Lower leg skin (tissue), 3 donors: Measurements from ENCODE around the gene UPK1B.

ENCODE experiments used
- CTCF ChIP-seq, 3 donors: fragments of 450-650 bp; IDR thresholded peaks; one replicate each; pipeline ENCODE4 v1.5.1; 2016; ENCODE audit warnings: antibody characterized with exemption in 3 of 3, mild to moderate bottlenecking in 3 of 3, moderate library complexity in 2 of 3
- POLR2A ChIP-seq, 2 donors: fragments of 450-650 bp; IDR thresholded peaks; one replicate each; pipeline ENCODE4 v1.6.1; 2016 to 2017; ENCODE audit warnings: antibody characterized with exemption in 2 of 2, mild to moderate bottlenecking in 1 of 2, moderate library complexity in 1 of 2

GRCh38 chr3:119235151-119235550, 61.8 kb downstream of the UPK1B start:
- TF ChIP-seq POLR2A (IDR thresholded peaks at IDR 0.05) (no peak), CTCF (IDR thresholded peaks at IDR 0.05) (no peak)
